Fibroblast of the aortic adventitia (primary cell): ENCODE data around the gene JPT1. TPM values are rescaled to one million over a fixed set of nuclear protein-coding genes. Genes with fewer than 3 reads are reported as not detected.

Source experiments
- DNase-seq: peaks from one replicate; pipeline ENCODE4 v3.0.0-alpha.2; 2010; ENCODE audit warnings: low read depth
- H3K4me3 ChIP-seq: 2 replicates; pipeline ENCODE4 v1.5.1; 2011; ENCODE audit warnings: low read depth, mild to moderate bottlenecking, control low read depth, low read length, moderate library complexity
- CTCF ChIP-seq: IDR thresholded peaks from 2 replicates; pipeline ENCODE4 v1.5.1; 2011; ENCODE audit warnings: mild to moderate bottlenecking, low read length, control low read depth, inconsistent platforms; ENCODE audit not compliant: insufficient read depth
- total RNA-seq: library from RNA; depleted of rRNA; stranded (reverse); fragments of >200 nt; gene quantifications from 2 replicates; pipeline ENCODE4 v1.2.3, GENCODE V29; 2012; ENCODE audit warnings: low replicate concordance

Gene JPT1
- total RNA-seq, 1 donor: 71.1 TPM

GRCh38 chr17:75155191-75155601 lies 884 bp upstream of the JPT1 start:
- no peak for TF ChIP-seq CTCF
- no peak for DNase-seq
- H3K4me3 ChIP-seq: no peak overlapping the region

- TF ChIP-seq CTCF: no peak
- DNase-seq: no peak
- H3K4me3 ChIP-seq: peak overlapping the region; percentile 88
These were observed 525 bp downstream of the JPT1 start for GRCh38 chr17:75153780-75154194.

- TF ChIP-seq CTCF: no peak
- H3K4me3 ChIP-seq: peak overlapping the region; percentile 88
- DNase-seq: no peak
These were observed 1.2 kb downstream of the JPT1 start for GRCh38 chr17:75152922-75153779.

GRCh38 chr17:75152523-75152921 lies 1.8 kb downstream of the JPT1 start:
- H3K4me3 ChIP-seq: peak overlapping the region; percentile 88
- no peak for DNase-seq
- no peak for TF ChIP-seq CTCF

- TF ChIP-seq CTCF: no peak
- no peak overlapping the region for H3K4me3 ChIP-seq
- no peak for DNase-seq
These were observed 2.4 kb downstream of the JPT1 start for GRCh38 chr17:75151930-75152329.

GRCh38 chr17:75147878-75148546 lies 6.3 kb downstream of the JPT1 start:
- no peak for DNase-seq
- no peak overlapping the region for H3K4me3 ChIP-seq
- no peak for TF ChIP-seq CTCF
